HepG2 (cell line): ENCODE data around the gene PADI1.

Experiments used
- KDM6A ChIP-seq: IDR thresholded peaks from 2 replicates; pipeline ENCODE4 v1.6.1; 2016; ENCODE audit warnings: low read depth
- MAF1 ChIP-seq: sonication (generic); formaldehyde crosslinking; IDR thresholded peaks from 2 replicates; pipeline ENCODE4 v1.5.0; 2020; ENCODE audit warnings: missing genetic modification reagents, borderline replicate concordance
- MEIS2 ChIP-seq: sonication (generic); formaldehyde crosslinking; IDR thresholded peaks from 2 replicates; pipeline ENCODE4 v1.9.0; 2021; ENCODE audit warnings: mild to moderate bottlenecking, missing genetic modification reagents
- MYC ChIP-seq: sonication (generic); formaldehyde crosslinking; IDR thresholded peaks from 2 replicates; pipeline ENCODE4 v1.9.0; 2021; ENCODE audit warnings: missing genetic modification reagents, borderline replicate concordance
- NFYC ChIP-seq: IDR thresholded peaks from 2 replicates; pipeline ENCODE4 v1.6.1; 2016; ENCODE audit warnings: missing genetic modification reagents, missing compliant biosample characterization
- POLR2A ChIP-seq, 2 experiments: IDR thresholded peaks; 2 replicates each; pipeline ENCODE4 v1.6.1; 2011; ENCODE audit warnings: low read depth in 2 of 2, low read length in 2 of 2, mild to moderate bottlenecking in 1 of 2, moderate library complexity in 1 of 2; ENCODE audit not compliant: insufficient read depth in 1 of 2
- TGIF2 ChIP-seq: IDR thresholded peaks from 2 replicates; pipeline ENCODE4 v1.6.1; 2016; ENCODE audit warnings: control low read depth, missing compliant biosample characterization
- ZNF138 ChIP-seq: sonication (generic); formaldehyde crosslinking; IDR thresholded peaks from 2 replicates; pipeline ENCODE4 v1.5.0; 2020; ENCODE audit warnings: mild to moderate bottlenecking, low read depth, missing genetic modification reagents
- ZNF792 ChIP-seq: IDR thresholded peaks from 2 replicates; pipeline ENCODE4 v1.6.1; 2016
- ZSCAN25 ChIP-seq: sonication (generic); formaldehyde crosslinking; IDR thresholded peaks from 2 replicates; pipeline ENCODE4 v1.8.0; 2022; ENCODE audit warnings: mild to moderate bottlenecking, missing genetic modification reagents
- TF ChIP-seq, protein P1 (sequence below): sonication (generic); formaldehyde crosslinking; IDR thresholded peaks from 2 replicates; pipeline ENCODE4 v1.5.0; 2020; ENCODE audit warnings: mild to moderate bottlenecking, missing genetic modification reagents, moderate library complexity

DNA sequence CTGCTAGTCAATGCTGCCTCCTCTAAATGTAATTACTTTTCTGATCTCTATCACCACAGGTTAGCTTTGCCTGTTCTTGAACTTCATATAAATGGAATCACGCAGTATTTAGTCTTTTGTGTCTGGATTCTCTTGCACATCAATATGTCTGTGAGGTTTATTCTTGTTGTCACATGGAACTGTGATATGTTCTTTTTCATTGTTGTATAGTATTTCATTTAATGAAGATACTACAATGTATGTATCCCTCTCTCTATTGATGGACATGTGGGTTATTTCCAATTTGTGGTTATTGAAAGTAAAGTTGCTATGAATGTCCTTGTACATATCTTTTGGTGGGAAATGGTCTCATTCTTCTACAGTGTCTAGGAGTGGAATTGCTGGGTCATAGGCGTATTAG, 16.7 kb upstream of the PADI1 start:
- TF ChIP-seq MAF1 (CRISPR knock-in tag) = no peak
- TF ChIP-seq MYC (CRISPR knock-in tag) = no peak
- TF ChIP-seq POLR2A (IDR thresholded peaks at IDR 0.05; ENCODE audit: insufficient read depth in 1 of 2, low read depth in 2 of 2, low read length in 2 of 2) = no peak
- TF ChIP-seq, protein P1, sequence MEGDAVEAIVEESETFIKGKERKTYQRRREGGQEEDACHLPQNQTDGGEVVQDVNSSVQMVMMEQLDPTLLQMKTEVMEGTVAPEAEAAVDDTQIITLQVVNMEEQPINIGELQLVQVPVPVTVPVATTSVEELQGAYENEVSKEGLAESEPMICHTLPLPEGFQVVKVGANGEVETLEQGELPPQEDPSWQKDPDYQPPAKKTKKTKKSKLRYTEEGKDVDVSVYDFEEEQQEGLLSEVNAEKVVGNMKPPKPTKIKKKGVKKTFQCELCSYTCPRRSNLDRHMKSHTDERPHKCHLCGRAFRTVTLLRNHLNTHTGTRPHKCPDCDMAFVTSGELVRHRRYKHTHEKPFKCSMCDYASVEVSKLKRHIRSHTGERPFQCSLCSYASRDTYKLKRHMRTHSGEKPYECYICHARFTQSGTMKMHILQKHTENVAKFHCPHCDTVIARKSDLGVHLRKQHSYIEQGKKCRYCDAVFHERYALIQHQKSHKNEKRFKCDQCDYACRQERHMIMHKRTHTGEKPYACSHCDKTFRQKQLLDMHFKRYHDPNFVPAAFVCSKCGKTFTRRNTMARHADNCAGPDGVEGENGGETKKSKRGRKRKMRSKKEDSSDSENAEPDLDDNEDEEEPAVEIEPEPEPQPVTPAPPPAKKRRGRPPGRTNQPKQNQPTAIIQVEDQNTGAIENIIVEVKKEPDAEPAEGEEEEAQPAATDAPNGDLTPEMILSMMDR (CRISPR knock-in tag) = no peak
- no peak for TF ChIP-seq ZNF138
- no peak for TF ChIP-seq NFYC (CRISPR knock-in tag)
- no peak for TF ChIP-seq MEIS2 (CRISPR knock-in tag)
- TF ChIP-seq TGIF2 (CRISPR knock-in tag) = no peak
- TF ChIP-seq ZSCAN25 (CRISPR knock-in tag) = no peak
- TF ChIP-seq KDM6A (CRISPR knock-in tag) = no peak
- TF ChIP-seq ZNF792 (CRISPR knock-in tag) = no peak
